C4-2B (cell line): ENCODE measurements around the gene CSTPP1.

ENCODE experiments used
- H3K27ac ChIP-seq: fragments of 450-650 bp; 2 replicates; pipeline ENCODE4 v1.5.1; 2017
- CTCF ChIP-seq: fragments of 450-650 bp; conservative IDR thresholded peaks from 2 replicates; pipeline ENCODE4 v1.5.1; 2017; ENCODE audit warnings: mild to moderate bottlenecking
- ZFX ChIP-seq: fragments of 450-650 bp; IDR thresholded peaks from 2 replicates; pipeline ENCODE4 v1.6.1; 2017

The CSTPP1 gene

GRCh38 chr11:46972821-46973220, 36.3 kb downstream of the CSTPP1 start:
- TF ChIP-seq ZFX (no peak), CTCF (no peak)
- no peak overlapping the region for H3K27ac ChIP-seq

GRCh38 chr11:46976182-46976854, 39.8 kb downstream of the CSTPP1 start:
- TF ChIP-seq CTCF, result no peak
- TF ChIP-seq ZFX, result no peak
- H3K27ac ChIP-seq, result no peak overlapping the region

- no peak for TF ChIP-seq ZFX
- no peak for TF ChIP-seq CTCF
- no peak overlapping the region for H3K27ac ChIP-seq
Measured at GRCh38 chr11:46977038-46977813, 40.7 kb downstream of the CSTPP1 start.

- H3K27ac ChIP-seq, result no peak overlapping the region
- TF ChIP-seq ZFX (no peak), CTCF (no peak)
Measured at GRCh38 chr11:46978005-46978491, 41.5 kb downstream of the CSTPP1 start.

GRCh38 chr11:46979358-46979757, 42.8 kb downstream of the CSTPP1 start:
- TF ChIP-seq CTCF (no peak), ZFX (no peak)

GRCh38 chr11:46981436-46981835, 44.9 kb downstream of the CSTPP1 start:
- H3K27ac ChIP-seq, result no peak overlapping the region
- no peak for TF ChIP-seq CTCF
- TF ChIP-seq ZFX, result no peak

More at GRCh38 chr11:46979358-46979757, 42.8 kb downstream of the CSTPP1 start:
- H3K27ac ChIP-seq, result no peak overlapping the region

GRCh38 chr11:46982797-46983452, 46.4 kb downstream of the CSTPP1 start:
- TF ChIP-seq ZFX (no peak), CTCF (no peak)
- H3K27ac ChIP-seq, result no peak overlapping the region
